ENCODE data around the gene CD34.
"Not testable (repeated sequence)": the region's sequence is repeated elsewhere in the genome, so short reads cannot be mapped to it uniquely, and the experiment has no call there.

CD34 gene

GRCh38 chr1:207926984-207927383, 16.1 kb upstream of the CD34 start:
- no peak for DNase-seq (ENCODE audit: low spot score)

DNA sequence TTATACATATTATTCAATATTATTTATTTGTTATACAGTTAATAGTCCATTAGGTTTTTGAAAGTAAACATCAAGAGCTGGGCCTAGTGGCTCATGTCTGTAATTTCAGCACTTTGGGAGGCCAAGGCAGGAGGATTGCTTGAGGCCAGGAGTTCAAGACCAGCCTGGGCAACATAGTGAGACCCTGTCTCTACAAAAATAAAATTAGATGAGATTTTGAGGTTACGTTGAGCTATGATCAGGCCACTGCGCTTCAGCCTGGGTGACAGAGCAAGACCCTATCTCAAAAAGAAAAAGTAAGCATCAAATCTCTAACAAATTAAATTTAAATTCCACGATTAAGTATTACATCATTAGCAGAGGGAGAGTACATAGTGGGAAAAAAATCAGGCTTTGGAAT, 15.0 kb upstream of the CD34 start:
- not testable (repeated sequence) for DNase-seq (ENCODE audit: low spot score)

DNA sequence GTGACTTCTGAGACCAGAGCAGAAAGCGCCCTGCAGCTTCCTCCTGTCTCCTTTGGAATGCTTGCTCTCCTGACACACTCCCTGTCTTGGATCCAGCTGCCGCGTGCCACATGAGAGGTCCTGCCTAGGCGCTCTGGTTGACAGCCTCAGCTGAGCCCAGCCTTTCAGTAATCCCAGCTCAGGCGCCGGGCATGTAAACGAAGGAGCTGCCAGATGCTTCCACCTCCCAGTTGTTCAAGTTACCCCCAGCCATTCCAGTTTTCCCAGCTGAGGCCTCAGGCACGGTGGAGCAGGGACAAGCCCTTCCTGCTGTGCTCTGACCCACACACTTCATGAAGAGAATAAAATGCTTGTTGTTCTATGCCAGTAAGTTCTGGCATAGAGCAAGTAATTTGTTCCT, 14.3 kb upstream of the CD34 start:
- DNase-seq (ENCODE audit: low spot score), result no peak

DNA sequence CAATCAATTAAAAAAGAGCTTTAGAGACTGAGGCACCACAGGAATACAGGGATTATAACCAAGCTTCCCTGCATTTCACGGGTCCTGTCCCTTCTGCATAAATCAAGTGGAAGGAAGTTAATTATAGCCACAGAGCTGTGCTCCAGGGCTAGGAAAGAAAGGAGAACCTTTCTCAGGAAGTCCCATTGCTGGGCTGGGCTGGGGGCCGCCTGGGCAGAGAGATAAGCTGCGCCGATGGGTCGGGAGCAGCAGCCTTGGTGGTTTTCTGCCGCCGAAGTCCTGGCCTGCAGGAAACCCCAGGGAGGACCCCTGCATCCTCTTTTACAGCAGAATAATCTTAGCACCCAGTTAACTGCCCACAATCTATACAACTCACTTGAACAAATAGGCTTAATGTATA, 12.6 kb upstream of the CD34 start:
- no peak for DNase-seq (ENCODE audit: low spot score)

- DNase-seq (ENCODE audit: low spot score), result no peak
Observed at GRCh38 chr1:207923121-207923520, 12.2 kb upstream of the CD34 start.

- no peak for DNase-seq (ENCODE audit: low spot score)
Observed at GRCh38 chr1:207922554-207922953, 11.6 kb upstream of the CD34 start.

- no peak for DNase-seq (ENCODE audit: low spot score)
Observed at GRCh38 chr1:207921321-207921720, 10.4 kb upstream of the CD34 start.

- DNase-seq (ENCODE audit: low spot score), result no peak
Observed at GRCh38 chr1:207920444-207921021, 9.6 kb upstream of the CD34 start.

- DNase-seq (ENCODE audit: low spot score), result no peak
Observed at GRCh38 chr1:207919523-207920170, 8.7 kb upstream of the CD34 start.

GRCh38 chr1:207918581-207918980, 7.7 kb upstream of the CD34 start:
- no peak for DNase-seq (ENCODE audit: low spot score)

DNA sequence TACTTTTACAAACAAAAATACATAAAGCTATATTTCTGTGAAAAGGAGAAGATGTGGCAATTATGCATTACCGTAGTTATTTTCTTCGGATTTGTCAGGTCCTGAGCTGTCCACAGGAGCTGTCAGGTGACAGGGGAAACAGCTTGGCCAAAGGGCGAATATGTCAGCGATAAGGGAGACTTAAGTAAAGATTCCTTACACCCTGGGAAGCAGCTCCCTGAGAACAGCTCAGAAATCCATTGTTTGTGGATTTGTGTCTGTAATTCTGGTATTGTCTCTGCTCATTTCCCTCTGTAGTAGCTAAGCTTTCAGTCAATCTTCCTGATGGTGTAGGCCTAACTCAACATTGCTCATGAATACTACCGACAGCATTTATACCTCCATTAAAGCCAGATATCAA, 7.1 kb upstream of the CD34 start:
- no peak for DNase-seq (ENCODE audit: low spot score)

DNA sequence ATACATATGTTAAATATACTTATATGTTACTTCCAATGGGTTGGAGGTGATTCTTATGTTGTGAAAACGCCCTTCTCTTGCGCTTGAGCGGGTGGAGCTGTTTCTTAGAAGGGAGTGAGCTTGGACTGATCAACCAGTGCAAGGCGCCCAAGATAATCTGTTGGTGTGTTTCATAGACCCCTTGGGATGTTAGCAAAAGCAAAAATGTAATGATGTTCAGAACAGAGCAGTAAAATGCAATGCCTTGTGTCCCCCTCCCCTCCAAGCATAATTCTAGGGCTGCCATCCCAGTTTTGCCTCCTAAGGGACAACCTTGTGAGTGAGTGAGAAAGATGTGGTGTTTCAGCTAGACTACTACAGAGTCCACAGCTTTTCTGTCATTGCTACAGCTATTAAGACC, 6.2 kb upstream of the CD34 start:
- DNase-seq (ENCODE audit: low spot score), result no peak

- no peak for DNase-seq (ENCODE audit: low spot score)
Observed at GRCh38 chr1:207913951-207914350, 3.0 kb upstream of the CD34 start.

DNA sequence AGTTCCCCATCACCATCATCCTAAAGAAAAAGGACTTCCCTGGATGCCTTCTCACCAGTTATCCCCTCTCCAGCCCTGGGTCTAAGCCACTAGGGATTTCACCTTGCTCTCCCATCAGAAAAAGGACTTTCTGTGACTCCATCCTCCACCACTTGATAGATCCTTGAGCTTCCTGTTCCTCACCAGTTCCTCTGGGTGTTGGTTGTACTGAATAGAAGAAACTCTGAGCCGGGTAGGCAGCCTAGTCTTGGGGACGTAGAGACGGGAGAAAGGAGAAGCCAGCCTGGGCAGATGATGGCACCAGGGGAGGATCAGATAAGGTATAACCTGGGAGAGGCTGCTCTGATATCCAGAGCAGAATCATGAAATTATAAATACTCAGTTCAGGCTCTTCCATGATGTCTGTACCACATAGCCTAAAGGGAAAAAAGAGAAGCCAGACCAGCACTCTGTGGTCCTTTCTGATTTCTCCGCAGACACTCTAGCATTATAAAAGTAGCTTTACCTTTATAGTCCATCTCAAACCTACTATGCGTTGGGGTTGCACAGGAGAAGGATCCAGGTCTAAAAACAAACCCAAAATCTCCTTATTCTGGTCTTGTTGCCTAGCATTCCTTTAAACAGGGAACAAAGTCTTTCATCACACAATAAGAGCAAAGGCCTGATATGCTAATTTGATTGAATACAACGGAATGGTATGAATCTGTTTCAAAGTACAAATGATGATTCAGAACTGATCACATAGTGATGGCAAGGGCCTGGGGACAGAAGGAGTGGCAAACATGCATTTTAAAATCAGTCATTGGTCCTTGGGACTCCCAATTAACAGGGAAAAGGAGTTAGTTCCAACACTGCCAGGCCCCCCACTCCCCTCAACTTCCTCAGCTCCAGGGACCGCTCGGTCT, 1.2 kb upstream of the CD34 start:
- DNase-seq (ENCODE audit: low spot score), result no peak

DNA sequence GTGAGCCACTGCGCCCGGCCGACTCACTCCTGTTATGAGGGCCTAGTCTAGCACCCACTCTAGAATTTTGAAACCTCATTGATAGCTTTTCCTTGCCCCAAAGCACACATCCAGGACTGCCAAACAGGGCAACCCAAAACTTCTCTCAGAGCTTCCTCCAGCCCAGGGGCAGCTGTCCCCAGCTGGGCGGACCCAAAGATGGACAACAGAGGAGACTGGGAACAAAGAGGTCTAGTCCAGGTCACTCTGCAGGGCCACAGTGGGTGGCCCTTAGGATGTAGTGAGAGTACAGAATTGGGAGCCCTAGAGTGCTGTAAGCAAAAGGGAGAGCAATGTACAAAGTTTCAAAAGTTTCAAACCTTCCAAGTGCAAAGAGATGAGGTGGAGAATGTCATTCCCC, 1.2 kb downstream of the CD34 start:
- no peak for DNase-seq (ENCODE audit: low spot score)

DNA sequence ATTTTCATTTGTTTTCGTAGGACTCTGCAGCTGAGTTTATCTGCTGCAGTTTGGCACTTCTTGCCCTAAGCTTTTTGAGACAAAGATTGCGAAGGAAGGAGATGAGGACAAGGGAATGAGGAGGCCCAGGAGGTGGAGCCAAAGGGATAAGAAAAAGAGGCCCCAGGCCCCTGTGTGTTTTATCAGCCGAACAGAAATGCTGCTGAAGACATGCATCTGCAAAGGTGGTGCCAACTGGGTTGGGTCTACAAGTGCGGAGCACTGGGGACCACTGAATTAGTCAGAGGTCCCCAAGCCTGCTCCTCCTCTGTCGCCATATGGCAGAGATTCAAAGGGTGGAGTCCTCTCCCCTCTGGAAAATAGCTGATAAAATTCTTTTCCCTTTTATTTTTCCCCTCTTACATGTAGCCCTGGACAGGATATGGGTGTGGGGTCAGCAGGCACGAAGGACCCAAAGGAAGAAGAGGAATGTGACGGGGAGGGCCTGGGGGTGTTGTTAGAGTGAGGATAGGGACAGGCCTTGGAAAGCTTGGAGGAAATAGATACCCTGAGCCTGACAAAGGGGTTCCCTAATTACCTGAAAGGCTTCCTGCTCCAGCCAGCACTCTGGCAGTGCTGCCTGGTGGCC, 2.7 kb downstream of the CD34 start:
- no peak for DNase-seq (ENCODE audit: low spot score)

DNA sequence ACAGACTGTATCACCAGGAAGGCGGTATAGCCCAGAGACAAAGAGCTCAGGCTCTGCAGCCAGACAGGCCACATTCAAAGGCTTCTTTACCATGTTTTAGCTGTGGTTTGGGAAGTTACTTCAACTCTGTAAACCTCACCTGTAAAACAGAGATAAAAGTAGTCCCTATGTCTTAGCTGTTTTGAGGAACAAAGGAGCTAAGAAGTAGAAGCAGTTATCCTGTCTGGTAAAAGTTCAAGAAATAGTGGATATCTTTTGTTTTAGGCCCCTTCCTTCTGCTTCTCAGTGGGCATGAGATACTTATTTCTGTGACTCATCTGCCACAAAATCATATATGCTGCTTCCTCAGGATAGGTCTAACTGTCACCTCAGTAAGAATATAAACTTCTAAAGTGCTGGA, 6.5 kb downstream of the CD34 start:
- no peak for DNase-seq (ENCODE audit: low spot score)

GRCh38 chr1:207903767-207904166, 7.2 kb downstream of the CD34 start:
- peak; percentile 14 for DNase-seq (ENCODE audit: low spot score)

DNA sequence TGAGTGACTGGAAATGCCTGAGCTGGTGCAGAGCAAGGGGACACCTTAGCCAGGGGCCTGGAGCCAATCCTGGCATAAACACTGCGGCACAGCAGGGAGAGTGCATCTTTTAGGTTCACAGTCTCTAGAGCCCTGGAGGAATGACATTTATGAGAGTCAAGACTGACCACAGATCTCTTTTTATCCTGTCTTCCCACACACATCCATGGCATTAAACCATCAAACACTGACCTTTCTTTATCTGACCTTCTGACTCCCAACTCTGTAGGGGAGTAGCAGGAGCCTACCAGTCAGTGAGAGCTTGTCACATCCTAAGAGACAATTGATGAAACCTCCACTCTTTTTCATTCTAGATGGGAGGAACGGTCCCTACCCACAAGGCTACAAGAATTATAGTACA, 7.9 kb downstream of the CD34 start:
- no peak for DNase-seq (ENCODE audit: low spot score)

DNA sequence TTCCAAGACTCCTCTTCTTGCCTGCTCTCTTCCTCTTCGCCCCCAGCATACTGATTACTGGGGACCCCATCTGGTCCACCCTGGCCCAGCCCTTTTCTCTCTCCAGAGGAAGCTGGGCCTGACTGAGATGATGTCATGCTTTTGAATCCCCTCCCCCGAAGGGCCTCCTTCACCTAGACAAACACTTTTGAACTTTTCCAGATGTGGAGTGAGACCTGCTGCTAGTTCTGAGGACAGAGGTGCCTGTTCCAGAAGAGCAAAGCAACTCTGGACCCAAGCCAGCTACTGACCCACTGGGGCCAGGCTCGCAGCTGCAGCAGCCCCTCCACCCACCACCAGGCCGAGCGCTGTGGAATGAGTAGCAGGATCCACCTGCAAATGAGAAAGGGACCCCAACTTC, 8.4 kb downstream of the CD34 start:
- DNase-seq (ENCODE audit: low spot score), result no peak

DNA sequence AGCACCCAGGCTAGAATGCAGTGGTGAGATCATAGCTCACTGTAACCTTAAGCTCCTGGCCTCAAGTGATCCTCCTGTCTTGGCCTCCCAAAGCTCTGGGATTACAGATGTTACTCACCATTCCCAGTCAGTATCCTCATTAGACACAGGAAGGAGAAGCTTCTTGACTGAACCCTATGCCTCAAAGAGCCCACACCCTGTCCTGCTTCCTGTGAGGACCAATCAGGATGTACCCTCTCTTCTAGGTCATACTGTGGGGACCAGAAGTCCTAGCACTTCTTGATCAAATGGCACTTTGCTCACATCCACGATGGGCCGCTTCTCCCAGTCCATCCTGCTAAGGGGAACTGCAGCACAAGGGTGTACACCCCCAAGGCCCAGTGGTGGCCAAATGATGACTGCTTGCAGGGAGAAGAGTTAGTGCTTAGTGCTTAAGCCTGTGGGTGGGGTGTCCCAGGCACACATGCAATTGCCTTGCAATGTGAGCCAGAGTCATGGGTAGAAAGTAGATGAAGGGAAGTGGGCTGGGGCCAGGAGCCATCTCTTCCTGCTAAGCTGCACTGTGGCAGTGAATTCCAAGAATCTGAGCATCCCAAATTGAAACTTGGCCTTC, 9.8 kb downstream of the CD34 start:
- no peak for DNase-seq (ENCODE audit: low spot score)

GRCh38 chr1:207898836-207899235, 12.1 kb downstream of the CD34 start:
- DNase-seq (ENCODE audit: low spot score), result no peak

Measured in activated CD4-positive, alpha-beta T cell treated with anti-CD3 and anti-CD28 coated beads, Interleukin-2, Interleukin-4, amounts not matched to agents 100 ng/mL and 50 ng/mL, durations not matched to agents 16 hours and 8 hours (primary cell).